K562 (cell line): ENCODE data around the gene OR8H1.

ENCODE experiments used
- POLR2A ChIP-seq: fragments of 450-650 bp; conservative IDR thresholded peaks from 2 replicates; pipeline ENCODE4 v1.6.1; 2016
- POLR2AphosphoS5 ChIP-seq: IDR thresholded peaks from 2 replicates; pipeline ENCODE4 v1.6.1; 2011; ENCODE audit warnings: mild to moderate bottlenecking, low read depth, low read length, moderate library complexity; ENCODE audit not compliant: control insufficient read depth, insufficient read depth
- RB1 ChIP-seq: fragments of 450-650 bp; IDR thresholded peaks from 2 replicates; pipeline ENCODE4 v1.6.1; 2017; ENCODE audit warnings: low read depth, mild to moderate bottlenecking
- SP1 ChIP-seq: sonication (generic); formaldehyde crosslinking; IDR thresholded peaks from 2 replicates; pipeline ENCODE4 v1.8.1; 2022; ENCODE audit warnings: mild to moderate bottlenecking, missing genetic modification reagents
- ZNF764 ChIP-seq: fragments of 250-450 bp; sonication (Bioruptor Pico); IDR thresholded peaks from 2 replicates; pipeline ENCODE4 v1.4.0; 2020; ENCODE audit warnings: low read depth, mild to moderate bottlenecking, moderate library complexity
- TF ChIP-seq, protein P1 (sequence below): fragments of 250-450 bp; sonication (Bioruptor Pico); IDR thresholded peaks from 2 replicates; pipeline ENCODE4 v1.4.0; 2020; ENCODE audit warnings: mild to moderate bottlenecking, moderate library complexity

DNA sequence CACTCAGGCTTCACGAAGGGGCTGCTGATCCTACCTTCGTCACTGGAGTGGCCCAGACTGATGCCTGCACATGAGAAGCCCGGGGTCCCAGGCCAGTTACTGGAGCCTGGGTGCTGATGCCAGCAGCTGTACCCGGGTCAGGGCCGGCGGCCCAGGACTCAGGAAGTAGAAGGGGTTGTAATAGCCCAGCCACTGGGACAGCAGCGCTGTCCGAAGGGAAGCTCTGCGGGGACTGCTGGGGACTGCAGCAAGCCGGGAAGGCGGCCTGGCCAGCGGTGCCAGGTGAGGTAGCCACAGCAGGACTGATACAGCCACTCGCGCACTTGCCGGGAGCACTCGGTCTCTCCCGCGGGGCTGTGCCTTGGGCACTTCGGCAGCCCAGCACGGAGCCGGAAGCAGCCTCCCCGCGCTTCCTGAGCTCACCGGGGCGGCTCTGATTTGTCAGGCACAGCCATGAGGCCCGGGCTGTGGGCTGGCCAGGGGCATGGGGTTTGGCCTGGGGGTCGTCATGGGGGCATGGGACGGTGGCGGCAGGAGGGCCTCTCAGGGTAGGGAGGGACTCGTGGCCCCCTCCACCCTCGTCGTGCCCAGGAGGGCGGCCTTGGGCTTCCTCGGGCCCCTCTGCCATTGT is 39.9 kb upstream of the OR8H1 start:
- TF ChIP-seq SP1 (CRISPR knock-in tag): no peak
- no peak for TF ChIP-seq POLR2A
- no peak for TF ChIP-seq RB1
- TF ChIP-seq, protein P1, sequence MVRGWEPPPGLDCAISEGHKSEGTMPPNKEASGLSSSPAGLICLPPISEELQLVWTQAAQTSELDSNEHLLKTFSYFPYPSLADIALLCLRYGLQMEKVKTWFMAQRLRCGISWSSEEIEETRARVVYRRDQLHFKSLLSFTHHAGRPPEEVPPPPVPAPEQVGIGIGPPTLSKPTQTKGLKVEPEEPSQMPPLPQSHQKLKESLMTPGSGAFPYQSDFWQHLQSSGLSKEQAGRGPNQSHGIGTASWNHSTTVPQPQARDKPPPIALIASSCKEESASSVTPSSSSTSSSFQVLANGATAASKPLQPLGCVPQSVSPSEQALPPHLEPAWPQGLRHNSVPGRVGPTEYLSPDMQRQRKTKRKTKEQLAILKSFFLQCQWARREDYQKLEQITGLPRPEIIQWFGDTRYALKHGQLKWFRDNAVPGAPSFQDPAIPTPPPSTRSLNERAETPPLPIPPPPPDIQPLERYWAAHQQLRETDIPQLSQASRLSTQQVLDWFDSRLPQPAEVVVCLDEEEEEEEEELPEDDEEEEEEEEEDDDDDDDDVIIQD (CRISPR knock-in tag): no peak
- no peak for TF ChIP-seq POLR2AphosphoS5
- no peak for TF ChIP-seq ZNF764 (CRISPR knock-in tag)
